Muscle of leg (tissue), 16 donors: ENCODE results near the gene AHCY. TPM values are rescaled to one million over a fixed set of nuclear protein-coding genes. Genes with fewer than 3 reads are reported as not detected.
"Not testable (repeated sequence)": the region's sequence is repeated elsewhere in the genome, so short reads cannot be mapped to it uniquely, and the experiment has no call there.

Experiments
- DNase-seq: peaks from one replicate; pipeline ENCODE4 v3.0.0; 2013
- H3K27ac ChIP-seq: one replicate; pipeline ENCODE4 v1.5.1; 2013; ENCODE audit warnings: mild to moderate bottlenecking, low read length, control low read depth
- H3K27me3 ChIP-seq: one replicate; pipeline ENCODE4 v1.6.1; 2013; ENCODE audit warnings: low read length; ENCODE audit not compliant: control insufficient read depth, insufficient read depth
- H3K36me3 ChIP-seq: one replicate; pipeline ENCODE4 v1.6.1; 2013; ENCODE audit warnings: low read length; ENCODE audit not compliant: control insufficient read depth, insufficient read depth
- H3K4me1 ChIP-seq: one replicate; pipeline ENCODE4 v1.6.1; 2013; ENCODE audit warnings: low read length; ENCODE audit not compliant: control insufficient read depth, insufficient read depth
- H3K4me3 ChIP-seq: one replicate; pipeline ENCODE4 v1.5.1; 2013; ENCODE audit warnings: low read length, control low read depth
- H3K9me3 ChIP-seq: replicated peaks from 2 replicates; pipeline ENCODE4 v1.6.1; 2013; ENCODE audit warnings: low read depth, low read length; ENCODE audit not compliant: control insufficient read depth
- WGBS: methylation state at CpG from one replicate; pipeline ENCODE4 v1.1.5; 2013; ENCODE audit warnings: missing lambda C conversion rate; ENCODE audit not compliant: insufficient coverage; 5-methylcytosine and 5-hydroxymethylcytosine counted together
- long read RNA-seq, 11 donors: transcript quantifications; one replicate each; lab custom pipeline, GENCODE V29; 2026
- polyA plus RNA-seq, 8 donors: library from polyadenylated mRNA; unstranded; fragments of 120-200 nt; gene quantifications; one replicate each; pipeline versions ENCODE4 v1.2.1 to v1.2.3, GENCODE V29; 2013; ENCODE audit warnings: inconsistent platforms in 1 of 8, low replicate concordance in 1 of 8; ENCODE audit not compliant: insufficient read length in 8 of 8, insufficient read depth in 1 of 8
- total RNA-seq: library from RNA; stranded (reverse); fragments of 120-200 nt; gene quantifications from one replicate; pipeline ENCODE4 v1.2.4, GENCODE V29; 2013

Gene AHCY
- 126 TPM for total RNA-seq
- 100 to 1,000 TPM; 179 to 245 (median 207) TPM for polyA plus RNA-seq
- long read RNA-seq, donor 1, transcript AHCY-201 (10 exons, 2,143 nt), result major isoform, 22 of 22 reads
- long read RNA-seq, donor 1, partial matches to known transcripts, result 0 of 22 reads
- long read RNA-seq, donor 1, other reads (novel, unspliced or antisense), result 0 of 22 reads
- long read RNA-seq, donor 2, transcript AHCY-201 (10 exons, 2,143 nt), result major isoform, 5 of 5 reads
- long read RNA-seq, donor 2, partial matches to known transcripts, result 0 of 5 reads
- long read RNA-seq, donor 2, other reads (novel, unspliced or antisense), result 0 of 5 reads
- long read RNA-seq, donor 3, transcript AHCY-201 (10 exons, 2,143 nt), result major isoform, 42 of 48 reads
- long read RNA-seq, donor 3, partial matches to known transcripts, result 6 of 48 reads
- long read RNA-seq, donor 3, other reads (novel, unspliced or antisense), result 0 of 48 reads
- long read RNA-seq, donor 4, transcript AHCY-201 (10 exons, 2,143 nt), result major isoform, 22 of 50 reads
- long read RNA-seq, donor 4, partial matches to known transcripts, result 28 of 50 reads
- long read RNA-seq, donor 4, other reads (novel, unspliced or antisense), result 0 of 50 reads
- long read RNA-seq, donor 5, transcript AHCY-201 (10 exons, 2,143 nt), result major isoform, 102 of 143 reads
- long read RNA-seq, donor 5, partial matches to known transcripts, result 34 of 143 reads
- long read RNA-seq, donor 5, other reads (novel, unspliced or antisense), result 7 of 143 reads
- long read RNA-seq, donor 6, transcript AHCY-201 (10 exons, 2,143 nt), result major isoform, 93 of 108 reads
- long read RNA-seq, donor 6, partial matches to known transcripts, result 15 of 108 reads
- long read RNA-seq, donor 6, other reads (novel, unspliced or antisense), result 0 of 108 reads
- long read RNA-seq, donor 7, transcript AHCY-201 (10 exons, 2,143 nt), result major isoform, 57 of 73 reads
- long read RNA-seq, donor 7, partial matches to known transcripts, result 16 of 73 reads
- long read RNA-seq, donor 7, other reads (novel, unspliced or antisense), result 0 of 73 reads
- long read RNA-seq, donor 8, transcript AHCY-201 (10 exons, 2,143 nt), result major isoform, 26 of 26 reads
- long read RNA-seq, donor 8, partial matches to known transcripts, result 0 of 26 reads
- long read RNA-seq, donor 8, other reads (novel, unspliced or antisense), result 0 of 26 reads
- long read RNA-seq, donor 9, transcript AHCY-201 (10 exons, 2,143 nt), result major isoform, 37 of 59 reads
- long read RNA-seq, donor 9, partial matches to known transcripts, result 22 of 59 reads
- long read RNA-seq, donor 9, other reads (novel, unspliced or antisense), result 0 of 59 reads
- long read RNA-seq, donor 10, transcript AHCY-201 (10 exons, 2,143 nt), result major isoform, 32 of 32 reads
- long read RNA-seq, donor 10, partial matches to known transcripts, result 0 of 32 reads
- long read RNA-seq, donor 10, other reads (novel, unspliced or antisense), result 0 of 32 reads
- long read RNA-seq, donor 11, transcript AHCY-201 (10 exons, 2,143 nt), result major isoform, 37 of 47 reads
- long read RNA-seq, donor 11, partial matches to known transcripts, result 10 of 47 reads
- long read RNA-seq, donor 11, other reads (novel, unspliced or antisense), result 0 of 47 reads

DNA sequence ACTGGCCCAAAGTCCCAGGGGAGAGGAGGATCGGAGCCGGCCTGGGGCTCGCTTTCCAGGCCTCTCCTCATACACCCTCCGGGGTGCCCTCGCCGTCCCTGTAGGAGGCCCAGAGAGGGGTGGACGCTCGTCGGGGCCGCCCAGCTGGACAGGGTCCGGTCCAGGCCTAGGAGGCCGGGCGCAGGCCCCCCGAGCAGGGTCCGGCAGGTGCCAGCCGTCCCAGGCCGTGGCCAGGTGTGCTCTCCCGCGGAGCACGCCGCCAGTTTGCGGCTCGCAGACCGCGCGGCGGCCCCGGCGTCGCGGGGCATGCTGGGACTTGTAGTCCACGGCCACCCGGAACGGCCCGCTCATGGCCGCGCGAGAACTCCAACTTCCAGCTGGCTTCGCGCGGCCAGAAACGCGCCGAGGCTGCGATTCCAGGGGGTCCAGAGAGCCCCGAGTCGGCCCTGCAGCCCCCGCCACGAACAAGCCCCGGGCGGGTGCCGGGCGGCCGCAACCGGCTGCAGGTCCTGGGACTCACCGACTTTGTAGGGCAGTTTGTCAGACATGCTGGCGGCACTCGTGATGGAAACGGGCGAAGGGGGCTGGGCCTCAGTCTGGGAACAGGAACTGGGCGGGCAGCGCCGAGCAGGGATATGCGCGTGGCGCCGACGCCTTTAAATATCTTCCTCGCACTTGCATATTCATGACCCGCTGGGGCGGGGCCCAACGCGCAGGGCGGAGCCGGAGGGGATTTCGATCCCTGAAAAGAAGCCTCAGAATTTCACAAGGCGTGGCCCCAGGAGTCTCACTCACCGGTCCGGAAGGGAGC lies at the start of gene AHCY:
AHCY (minus strand) TSS at position 633 of the 811 bp plus-strand sequence; CDS start at position 548, 85 bp downstream.
- Histone ChIP-seq H3K36me3 (peaks cover 5% of the 10 kb centered on the region), H3K4me3 (peak within 1 kb of the TSS; percentile 93), H3K27me3 (no peaks in the 10 kb centered on the region), H3K4me1 (peaks cover 23% of the 10 kb centered on the region), H3K27ac (peak within 1 kb of the TSS; percentile 97), H3K9me3 (no peaks in the 10 kb centered on the region)
- WGBS, result under 1% methylated on average over 74 of the region's 79 CpGs
- peak; percentile 98 for DNase-seq

DNA sequence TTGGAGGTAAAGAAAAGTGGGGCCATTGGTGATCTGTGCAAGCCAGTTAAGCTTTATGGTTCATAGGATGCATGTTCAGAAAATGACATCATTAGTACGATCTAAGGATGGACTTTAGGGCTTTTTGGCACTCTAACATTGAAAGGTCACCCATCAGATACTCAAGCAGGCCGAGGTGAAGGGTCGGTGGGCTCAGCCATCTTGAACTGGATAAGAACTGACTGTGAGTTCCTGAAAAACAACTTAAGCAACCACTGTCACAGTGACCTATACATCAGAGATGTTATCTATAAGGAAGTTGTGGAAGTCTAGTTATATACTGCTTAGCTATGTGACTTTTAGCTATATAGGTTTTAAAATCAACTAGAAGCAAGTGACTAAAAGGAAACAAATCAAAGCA lies 46.9 kb upstream of the AHCY start:
- H3K9me3 ChIP-seq, result no peaks in the 10 kb centered on the region
- H3K4me3 ChIP-seq, result no peak overlapping the region
- H3K27me3 ChIP-seq, result no peaks in the 10 kb centered on the region
- no peak overlapping the region for H3K27ac ChIP-seq
- 80% methylated on average over 1 of the region's 3 CpGs for WGBS
- no peaks in the 10 kb centered on the region for H3K4me1 ChIP-seq
- H3K36me3 ChIP-seq, result no peaks in the 10 kb centered on the region
- no peak for DNase-seq

DNA sequence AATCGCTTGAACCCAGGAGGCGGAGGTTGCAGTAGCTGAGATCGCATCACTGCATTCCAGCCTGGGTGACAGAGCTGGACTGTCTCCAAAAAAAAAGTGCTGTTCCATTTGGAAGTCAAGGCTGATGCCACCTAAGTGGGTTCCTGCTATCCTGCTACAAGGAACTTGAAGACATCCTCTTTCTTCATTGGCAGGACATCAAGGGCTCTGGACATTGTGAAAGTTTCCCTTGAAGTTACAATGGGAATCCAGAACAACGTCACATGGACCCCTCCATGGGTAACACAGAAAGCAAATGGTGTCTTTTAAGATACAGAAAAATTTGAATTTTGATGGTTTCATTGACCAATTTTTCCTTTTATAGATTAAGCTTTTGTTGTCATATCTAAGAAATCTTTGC lies 44.4 kb upstream of the AHCY start:
- no peak for DNase-seq
- Histone ChIP-seq H3K9me3 (no peaks in the 10 kb centered on the region), H3K36me3 (no peaks in the 10 kb centered on the region), H3K4me3 (no peak overlapping the region), H3K27ac (no peak overlapping the region), H3K4me1 (no peaks in the 10 kb centered on the region), H3K27me3 (no peaks in the 10 kb centered on the region)
- WGBS, result 91% methylated on average over 3 of the region's 4 CpGs

DNA sequence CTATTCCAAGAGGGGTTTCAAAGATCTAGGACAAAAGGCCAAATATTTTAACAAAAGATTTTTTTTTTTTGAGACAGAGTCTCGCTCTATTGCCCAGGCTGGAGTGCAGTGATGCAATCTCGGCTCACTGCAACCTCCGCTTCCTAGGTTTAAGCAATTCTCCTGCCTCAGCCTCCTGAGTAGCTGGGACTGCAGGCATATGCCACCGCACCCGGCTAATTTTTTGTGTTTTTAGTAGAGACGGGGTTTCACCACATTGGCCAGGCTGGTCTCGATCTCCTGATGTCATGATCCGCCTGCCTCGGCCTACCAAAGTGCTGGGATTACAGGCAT lies 43.3 kb upstream of the AHCY start:
- not testable (repeated sequence) for H3K36me3 ChIP-seq, H3K4me3 ChIP-seq
- WGBS, result 97% methylated on average over 9 of the region's 9 CpGs

DNA sequence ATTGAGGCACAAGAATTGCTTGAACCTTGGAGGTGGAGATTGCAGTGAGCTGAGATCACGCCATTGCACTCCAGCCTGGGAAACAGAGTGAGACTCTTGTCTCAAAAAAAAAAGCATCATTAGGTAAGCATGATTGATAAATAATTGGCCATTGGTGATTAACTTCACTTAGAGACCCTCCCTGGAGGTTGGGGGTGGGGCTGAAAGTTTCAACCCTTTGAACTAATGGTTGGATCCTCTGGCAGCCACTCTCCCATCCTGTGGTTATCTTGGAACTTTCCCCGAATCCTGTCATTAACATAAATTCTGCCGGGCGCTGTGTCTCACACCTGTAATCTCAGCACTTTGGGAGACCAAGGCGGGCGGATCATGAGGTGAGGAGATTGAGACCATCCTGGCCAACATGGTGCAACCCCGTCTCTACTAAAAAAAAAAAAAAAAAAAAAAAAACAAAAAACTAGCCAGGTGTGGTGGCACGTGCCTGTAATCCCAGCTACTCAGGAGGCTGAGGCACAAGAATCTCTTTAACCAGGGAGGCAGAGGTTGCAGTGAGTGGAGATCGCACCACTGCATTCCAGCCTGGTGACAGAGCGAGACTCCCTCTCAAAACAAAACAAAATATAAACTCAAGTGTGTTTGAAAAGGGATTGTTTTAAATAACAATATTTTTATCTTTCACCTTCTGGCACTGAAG lies 42.8 kb upstream of the AHCY start:
- H3K36me3 ChIP-seq, H3K27ac ChIP-seq, H3K27me3 ChIP-seq, H3K4me3 ChIP-seq, DNase-seq, H3K9me3 ChIP-seq, H3K4me1 ChIP-seq: not testable (repeated sequence)
- 100% methylated on average over 1 of the region's 10 CpGs for WGBS

More for the DNA sequence above, 43.3 kb upstream of the AHCY start:
- not testable (repeated sequence) for H3K27ac ChIP-seq, H3K4me1 ChIP-seq, H3K9me3 ChIP-seq, DNase-seq, H3K27me3 ChIP-seq

DNA sequence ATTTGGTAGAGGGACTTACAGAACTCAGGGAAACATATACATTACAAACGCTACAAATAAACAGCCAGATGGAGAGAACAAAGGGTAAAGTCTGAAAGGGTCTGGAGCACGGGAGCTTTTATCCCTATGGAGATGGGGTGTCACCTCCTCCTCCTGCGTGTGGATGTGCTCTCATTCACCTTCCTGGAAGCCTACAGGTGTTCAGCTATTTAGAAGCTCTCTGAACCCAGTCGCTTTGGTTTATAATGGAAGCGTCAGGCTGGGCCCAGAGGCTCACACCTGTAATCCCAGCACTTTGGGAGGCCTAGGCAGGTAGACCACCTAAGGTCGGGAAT lies 42.2 kb upstream of the AHCY start:
- WGBS, result 39% methylated on average over 4 of the region's 6 CpGs
- H3K36me3 ChIP-seq, result no peaks in the 10 kb centered on the region
- DNase-seq, result no peak
- no peaks in the 10 kb centered on the region for H3K27me3 ChIP-seq
- no peaks in the 10 kb centered on the region for H3K4me1 ChIP-seq
- H3K9me3 ChIP-seq, result no peaks in the 10 kb centered on the region
- H3K27ac ChIP-seq, result no peak overlapping the region
- no peak overlapping the region for H3K4me3 ChIP-seq

DNA sequence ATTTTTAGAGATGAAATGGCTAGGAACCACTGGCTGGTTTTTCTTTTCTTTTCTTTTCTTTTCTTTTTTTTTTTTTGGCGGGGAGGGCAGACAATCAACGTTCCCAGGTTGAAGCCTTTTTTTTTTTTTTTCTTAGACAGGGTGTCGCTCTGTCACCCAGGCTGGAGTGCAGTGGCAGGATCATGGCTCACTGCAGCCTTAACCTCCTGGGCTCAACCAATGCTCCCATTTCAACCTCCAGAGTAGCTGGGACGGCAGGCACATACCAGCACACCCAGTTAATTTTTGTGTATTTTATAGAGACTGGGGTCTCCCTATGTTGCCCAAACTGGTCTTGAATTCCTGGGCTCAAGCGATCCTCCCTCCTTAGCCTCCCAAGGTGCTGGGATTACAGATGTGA lies 41.1 kb upstream of the AHCY start:
- Histone ChIP-seq H3K27ac (no peak overlapping the region), H3K27me3 (no peaks in the 10 kb centered on the region), H3K4me1 (no peaks in the 10 kb centered on the region), H3K9me3 (no peaks in the 10 kb centered on the region), H3K4me3 (no peak overlapping the region), H3K36me3 (no peaks in the 10 kb centered on the region)
- WGBS, result no CpG with 5 or more reads among the region's 5 CpGs
- DNase-seq, result no peak

DNA sequence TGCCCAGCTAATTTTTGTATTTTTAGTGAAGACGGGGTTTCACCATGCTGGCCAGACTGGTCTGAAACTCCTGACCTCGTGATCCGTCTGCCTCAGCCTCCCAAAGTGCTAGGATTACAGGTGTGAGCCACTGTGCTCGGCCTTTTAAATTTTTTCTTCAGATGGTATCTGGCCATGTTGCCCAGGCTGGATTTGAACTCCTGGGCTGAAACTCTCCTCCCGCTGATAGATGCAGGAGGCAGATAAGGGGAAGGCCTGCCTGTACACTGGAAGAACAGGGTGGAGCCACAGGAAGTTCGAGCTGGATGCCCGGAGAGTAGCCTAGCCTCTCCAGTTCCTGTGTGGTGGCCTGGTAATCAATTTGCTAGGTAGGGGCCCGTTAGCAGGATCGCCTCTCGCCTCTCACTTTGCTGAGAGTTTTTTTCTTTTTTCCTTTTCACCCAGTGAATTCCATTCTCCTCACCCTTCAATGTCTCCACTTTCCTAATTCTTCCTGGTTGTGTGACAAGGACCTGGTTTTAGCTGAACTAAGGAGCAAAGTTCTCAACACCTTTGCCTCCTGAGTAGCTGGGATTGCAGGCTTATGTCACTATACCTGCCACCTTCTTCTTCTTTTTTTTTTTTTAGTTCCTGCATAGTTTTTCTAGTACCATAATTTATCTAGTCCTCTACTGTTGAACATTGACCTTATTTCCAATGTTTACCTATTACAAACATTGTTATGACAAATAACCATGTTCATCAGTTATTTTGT lies 40.5 kb upstream of the AHCY start:
- Histone ChIP-seq H3K9me3 (no peaks in the 10 kb centered on the region), H3K4me1 (no peaks in the 10 kb centered on the region), H3K27ac (no peak overlapping the region), H3K4me3 (no peak overlapping the region), H3K36me3 (no peaks in the 10 kb centered on the region), H3K27me3 (no peaks in the 10 kb centered on the region)
- WGBS, result 90% methylated on average over 5 of the region's 10 CpGs
- no peak for DNase-seq
